GM13977 (cell line): ENCODE measurements around the gene PROSER2.

Experiments used
- DNase-seq: peaks from one replicate; pipeline ENCODE4 v3.0.0; 2012; ENCODE audit warnings: low spot score
- CTCF ChIP-seq: IDR thresholded peaks from 2 replicates; pipeline ENCODE4 v1.5.1; 2012; ENCODE audit warnings: mild to moderate bottlenecking, control low read depth; ENCODE audit not compliant: insufficient read depth; ENCODE audit errors: extremely low read depth, missing control alignments
- in situ Hi-C: fragments of 300-500 bp; cut with MboI; formaldehyde crosslinking; loops from one replicate; pipeline ENCODE4 v1.12.0; 2022; ENCODE audit warnings: low sequenced_read_pairs, low pct_unique_long_range_greater_than_20kb, mixed read lengths, inconsistent platforms; ENCODE audit not compliant: unreplicated experiment

Gene PROSER2

DNA sequence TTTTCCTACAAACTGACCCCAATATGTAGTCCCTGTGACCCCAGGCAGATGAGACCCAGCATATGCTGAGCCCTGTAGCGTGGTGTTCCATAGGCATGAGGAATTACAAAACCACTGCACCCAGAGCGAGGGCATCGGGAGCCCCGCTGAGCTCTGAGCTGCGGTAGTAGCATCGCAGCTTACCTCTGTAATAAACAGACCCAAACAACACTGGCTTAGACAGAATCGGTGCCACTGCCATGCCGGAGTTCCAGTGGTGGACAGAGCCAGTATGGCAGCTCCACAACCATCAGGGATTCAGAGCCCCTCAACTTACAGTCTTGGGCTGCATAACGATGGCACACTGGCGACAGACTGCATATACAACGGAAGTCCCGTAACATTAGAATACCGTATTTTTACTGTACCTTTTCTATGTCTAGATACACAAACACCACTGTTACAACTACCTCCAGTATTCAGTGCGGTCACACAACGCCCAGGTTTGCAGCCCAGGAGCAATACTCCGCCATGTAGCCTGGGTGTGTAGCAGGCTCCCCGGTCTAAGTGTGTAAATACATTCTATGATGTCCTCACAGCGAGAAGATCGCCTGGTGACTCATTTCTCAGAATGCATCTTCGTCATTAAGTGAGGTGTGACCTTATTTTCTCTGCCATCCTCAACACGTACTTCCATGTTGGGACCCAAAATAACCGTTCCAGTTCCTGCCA lies 68.8 kb downstream of the PROSER2 start:
- no peak for DNase-seq
- no peak for TF ChIP-seq CTCF
- in situ Hi-C loops, result no loop called here

GRCh38 chr10:11893749-11894278 lies 70.7 kb downstream of the PROSER2 start:
- DNase-seq, result no peak
- in situ Hi-C loops, result no loop called here
- no peak for TF ChIP-seq CTCF

DNA sequence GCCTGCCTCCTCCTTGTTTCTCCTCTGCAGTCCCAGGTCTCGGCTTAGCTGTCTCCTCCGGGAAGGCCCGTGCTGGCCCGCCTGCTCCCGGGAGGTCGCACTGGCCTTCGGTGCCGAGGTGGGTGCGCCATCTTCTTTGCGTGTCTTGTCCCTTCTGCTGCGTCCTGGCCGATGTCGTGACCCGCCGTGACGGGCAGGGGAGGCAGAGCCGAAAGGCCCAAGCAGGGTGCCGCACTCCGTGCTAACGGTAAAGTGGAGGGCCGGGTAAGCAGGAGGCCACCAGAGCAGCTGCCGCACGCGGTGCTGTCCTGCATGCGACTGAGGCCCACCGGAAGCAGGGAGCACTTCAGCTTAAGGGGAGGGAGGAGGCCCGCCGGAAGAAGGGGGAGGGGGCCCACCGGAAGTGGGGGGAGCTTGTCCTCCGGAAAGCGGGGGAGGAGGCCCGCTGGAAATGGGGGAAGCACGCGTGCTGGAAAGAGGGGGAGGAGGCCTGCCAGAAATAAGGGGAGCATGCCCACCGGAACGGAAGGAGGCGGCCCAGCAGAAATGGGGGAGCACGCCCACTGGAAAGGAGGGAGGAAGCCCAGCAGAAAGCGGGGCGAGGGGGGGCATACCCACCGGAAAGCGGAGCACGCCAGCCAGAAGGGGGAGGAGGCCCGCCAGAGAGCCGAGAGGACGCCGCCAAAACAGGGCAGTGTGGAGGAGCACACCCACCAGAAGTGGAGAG lies 71.4 kb downstream of the PROSER2 start:
- no peak for TF ChIP-seq CTCF
- in situ Hi-C loops, result no loop called here
- DNase-seq, result no peak

DNA sequence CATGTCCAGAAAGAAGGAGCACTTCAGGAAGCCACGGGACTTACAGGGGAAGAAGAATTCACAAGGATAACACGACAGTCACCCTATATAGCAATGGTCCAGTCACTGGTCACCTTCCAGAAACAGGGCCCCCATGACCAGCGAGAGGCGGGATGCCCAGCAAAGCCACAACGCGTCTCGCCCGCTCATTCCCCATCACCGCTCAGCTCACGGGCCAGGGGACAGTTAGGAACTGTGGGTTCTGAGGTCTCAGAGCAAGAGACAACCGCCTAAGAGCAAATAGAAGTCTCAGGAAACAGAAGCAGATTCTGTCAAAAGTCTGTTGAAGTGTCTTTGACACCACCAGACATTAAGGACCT lies 71.9 kb downstream of the PROSER2 start:
- no peak for DNase-seq
- no peak for TF ChIP-seq CTCF
- in situ Hi-C loops, result no loop called here

DNA sequence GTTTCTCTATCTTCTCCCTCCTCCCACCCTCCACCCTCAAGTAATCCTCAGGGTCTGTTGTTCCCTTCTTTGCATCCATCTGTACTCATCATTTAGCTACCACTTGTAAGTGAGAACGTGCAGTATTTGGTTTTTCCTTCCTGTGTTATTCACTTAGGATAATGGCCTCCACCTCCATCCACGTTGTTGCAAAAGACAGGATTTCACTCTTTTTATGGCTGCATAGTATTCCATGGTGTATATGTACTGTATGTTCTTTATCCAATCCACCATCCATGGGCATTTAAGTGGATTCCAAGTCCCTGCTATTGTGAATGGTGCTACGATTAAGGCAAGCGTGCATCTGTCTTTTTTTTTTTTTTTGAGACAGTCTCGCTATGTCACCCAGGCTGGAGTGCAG lies 72.4 kb downstream of the PROSER2 start:
- TF ChIP-seq CTCF, result no peak
- no peak for DNase-seq
- in situ Hi-C loops, result no loop called here

DNA sequence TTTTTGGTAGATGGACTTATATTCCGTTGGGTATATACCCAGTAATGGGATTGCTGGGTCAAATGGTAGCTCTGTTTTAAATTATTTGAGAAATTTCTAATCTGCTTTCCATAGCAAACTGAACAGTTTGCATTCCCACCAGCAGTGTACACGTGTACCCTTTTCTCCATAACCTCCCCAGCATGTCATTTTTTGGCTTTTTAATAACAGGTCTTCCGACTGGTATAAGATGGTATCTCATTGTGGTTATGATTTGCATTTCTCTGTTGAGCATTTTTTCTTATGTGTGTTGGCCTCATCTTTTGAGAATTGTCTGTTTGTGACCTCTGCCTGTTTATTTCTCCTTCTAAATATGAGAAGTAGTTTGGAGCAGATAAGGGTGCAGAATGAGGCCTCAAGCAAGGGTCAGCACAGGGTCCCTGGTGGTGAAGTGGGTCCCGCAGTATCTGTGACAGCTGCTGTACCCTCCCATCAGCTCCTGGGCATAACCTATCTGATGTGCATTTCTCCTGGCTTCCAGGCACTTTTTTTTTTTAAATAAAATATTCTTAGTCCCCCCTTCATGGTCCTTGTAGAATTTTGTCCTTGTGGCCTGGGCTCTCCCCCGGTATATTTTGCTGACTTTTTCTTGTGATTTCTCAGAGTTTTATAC lies 73.5 kb downstream of the PROSER2 start:
- no peak for TF ChIP-seq CTCF
- no peak for DNase-seq
- in situ Hi-C loops, result no loop called here
